Mucosa of descending colon (tissue), 3 donors: ENCODE measurements around the gene KCNE5. TPM values are rescaled to one million over a fixed set of nuclear protein-coding genes. Genes with fewer than 3 reads are reported as not detected.
"Not testable (repeated sequence)": the region's sequence is repeated elsewhere in the genome, so short reads cannot be mapped to it uniquely, and the experiment has no call there.

Source experiments
- ATAC-seq: fragments of 200-7000 bp; cut with Tn5 transposase; one replicate; pipeline ENCODE4 v1.9.1; 2020; ENCODE audit warnings: mild to moderate bottlenecking, moderate library complexity
- DNase-seq, 3 donors: peaks; one replicate each; pipeline ENCODE4 v3.0.0-alpha.2; 2020
- H3K36me3 ChIP-seq: fragments of 200-600 bp; one replicate; pipeline ENCODE4 v1.8.0; 2021; ENCODE audit warnings: low read depth, mild to moderate bottlenecking
- H3K4me1 ChIP-seq: fragments of 200-600 bp; one replicate; pipeline ENCODE4 v1.8.0; 2021; ENCODE audit warnings: low read depth, mild to moderate bottlenecking
- H3K4me3 ChIP-seq: fragments of 200-600 bp; one replicate; pipeline ENCODE4 v1.8.0; 2021; ENCODE audit warnings: mild to moderate bottlenecking
- H3K9me3 ChIP-seq: fragments of 200-600 bp; one replicate; pipeline ENCODE4 v1.8.0; 2021; ENCODE audit warnings: mild to moderate bottlenecking
- intact Hi-C, 2 donors: fragments of 100-400 bp; cut with DNase I in 1 of 2; cut with micrococcal nuclease in 1 of 2; formaldehyde crosslinking; loops; one replicate each; pipeline versions ENCODE4 v1.11.0 to v1.11.1; 2022; cut with DNase I, micrococcal nuclease
- total RNA-seq, 3 donors: library from RNA; stranded (reverse); fragmentation: NEBNext Ultra II Directional in 2 of 3; extraction: Animal tissue kit (Norgen Biotek cat#: 25700) in 2 of 3; gene quantifications; one replicate each; pipeline versions ENCODE4 v1.2.1 to v1.2.4, GENCODE V29; 2021 to 2023
- TF ChIP-seq, protein P1 (sequence below): fragments of 200-600 bp; IDR thresholded peaks from one replicate; pipeline ENCODE4 v1.8.0; 2022; ENCODE audit warnings: antibody characterized with exemption, mild to moderate bottlenecking
- donor health status: DM: no; HTN: no; CAD: no; lungs with moderate emphysema.
- donor health status: DM: no; HTN: no; CAD: no.
- donor health status: DM: no; HTN: yes; CAD: no.

Gene KCNE5
- total RNA-seq, 3 donors from 2014 or later, result not detected

DNA sequence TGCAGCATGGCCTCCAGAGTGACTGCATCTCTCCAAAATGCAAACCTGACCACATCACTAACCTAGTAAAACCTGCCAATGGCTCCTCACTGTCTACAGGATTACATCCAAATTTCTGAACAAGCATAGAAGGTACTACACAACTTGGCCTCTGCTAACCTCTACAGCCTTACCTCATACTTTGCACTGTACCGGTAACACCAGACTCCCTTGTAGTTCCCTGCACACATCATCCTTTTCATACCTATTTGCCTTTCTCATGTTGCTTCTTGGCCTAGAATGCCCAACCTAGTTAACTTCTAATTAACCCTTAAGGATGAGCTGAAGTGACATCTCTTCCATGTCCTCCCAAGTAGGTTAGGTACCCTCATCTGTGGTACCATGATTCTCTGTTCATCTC lies 33.4 kb upstream of the KCNE5 start:
- intact Hi-C loops, result no loop called here
- Histone ChIP-seq H3K4me3 (no peak overlapping the region), H3K9me3 (no peaks in the 10 kb centered on the region), H3K36me3 (no peaks in the 10 kb centered on the region), H3K4me1 (no peaks in the 10 kb centered on the region)
- no peak for DNase-seq
- ATAC-seq, result no peak
- TF ChIP-seq, protein P1, sequence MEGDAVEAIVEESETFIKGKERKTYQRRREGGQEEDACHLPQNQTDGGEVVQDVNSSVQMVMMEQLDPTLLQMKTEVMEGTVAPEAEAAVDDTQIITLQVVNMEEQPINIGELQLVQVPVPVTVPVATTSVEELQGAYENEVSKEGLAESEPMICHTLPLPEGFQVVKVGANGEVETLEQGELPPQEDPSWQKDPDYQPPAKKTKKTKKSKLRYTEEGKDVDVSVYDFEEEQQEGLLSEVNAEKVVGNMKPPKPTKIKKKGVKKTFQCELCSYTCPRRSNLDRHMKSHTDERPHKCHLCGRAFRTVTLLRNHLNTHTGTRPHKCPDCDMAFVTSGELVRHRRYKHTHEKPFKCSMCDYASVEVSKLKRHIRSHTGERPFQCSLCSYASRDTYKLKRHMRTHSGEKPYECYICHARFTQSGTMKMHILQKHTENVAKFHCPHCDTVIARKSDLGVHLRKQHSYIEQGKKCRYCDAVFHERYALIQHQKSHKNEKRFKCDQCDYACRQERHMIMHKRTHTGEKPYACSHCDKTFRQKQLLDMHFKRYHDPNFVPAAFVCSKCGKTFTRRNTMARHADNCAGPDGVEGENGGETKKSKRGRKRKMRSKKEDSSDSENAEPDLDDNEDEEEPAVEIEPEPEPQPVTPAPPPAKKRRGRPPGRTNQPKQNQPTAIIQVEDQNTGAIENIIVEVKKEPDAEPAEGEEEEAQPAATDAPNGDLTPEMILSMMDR, result no peak

DNA sequence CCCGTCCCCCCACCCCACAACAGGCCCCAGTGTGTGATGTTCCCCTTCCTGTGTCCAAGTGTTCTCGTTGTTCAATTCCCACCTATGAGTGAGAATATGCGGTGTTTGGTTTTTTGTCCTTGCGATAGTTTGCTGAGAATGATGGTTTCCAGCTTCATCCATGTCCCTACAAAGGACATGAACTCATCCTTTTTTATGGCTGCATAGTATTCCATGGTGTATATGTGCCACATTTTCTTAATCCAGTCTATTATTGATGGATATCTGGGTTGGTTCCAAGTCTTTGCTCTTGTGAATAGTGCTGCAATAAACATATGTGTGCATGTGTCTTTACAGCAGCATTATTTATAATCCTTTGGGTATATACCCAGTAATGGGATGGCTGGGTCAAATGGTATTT lies 32.4 kb upstream of the KCNE5 start:
- H3K9me3 ChIP-seq, H3K4me1 ChIP-seq, H3K36me3 ChIP-seq, ATAC-seq, H3K4me3 ChIP-seq, intact Hi-C loops, DNase-seq: not testable (repeated sequence)

DNA sequence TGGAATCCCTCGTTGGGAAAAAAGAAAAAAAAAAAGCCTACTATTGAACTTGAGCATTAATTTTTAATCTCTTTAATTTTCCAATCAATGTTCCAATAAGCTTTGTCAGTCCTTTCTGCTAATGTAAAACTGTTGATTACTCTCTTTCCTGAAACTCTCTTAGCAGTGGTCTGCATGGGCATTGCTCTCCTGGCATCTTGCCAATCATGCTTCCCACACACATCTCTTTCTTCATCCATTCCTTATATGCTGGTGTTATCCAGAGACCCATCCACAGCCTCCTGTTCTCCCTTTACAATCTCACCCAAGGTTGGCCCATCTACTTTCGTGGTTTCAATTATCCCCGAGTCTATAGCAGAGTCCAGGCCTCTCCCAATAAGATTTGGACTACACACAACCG lies 31.8 kb upstream of the KCNE5 start:
- no peaks in the 10 kb centered on the region for H3K9me3 ChIP-seq
- H3K4me3 ChIP-seq, result no peak overlapping the region
- H3K4me1 ChIP-seq, result no peaks in the 10 kb centered on the region
- intact Hi-C loops, result no loop called here
- ATAC-seq (no peak), DNase-seq (no peak)
- no peaks in the 10 kb centered on the region for H3K36me3 ChIP-seq
- TF ChIP-seq, protein P1, result no peak

DNA sequence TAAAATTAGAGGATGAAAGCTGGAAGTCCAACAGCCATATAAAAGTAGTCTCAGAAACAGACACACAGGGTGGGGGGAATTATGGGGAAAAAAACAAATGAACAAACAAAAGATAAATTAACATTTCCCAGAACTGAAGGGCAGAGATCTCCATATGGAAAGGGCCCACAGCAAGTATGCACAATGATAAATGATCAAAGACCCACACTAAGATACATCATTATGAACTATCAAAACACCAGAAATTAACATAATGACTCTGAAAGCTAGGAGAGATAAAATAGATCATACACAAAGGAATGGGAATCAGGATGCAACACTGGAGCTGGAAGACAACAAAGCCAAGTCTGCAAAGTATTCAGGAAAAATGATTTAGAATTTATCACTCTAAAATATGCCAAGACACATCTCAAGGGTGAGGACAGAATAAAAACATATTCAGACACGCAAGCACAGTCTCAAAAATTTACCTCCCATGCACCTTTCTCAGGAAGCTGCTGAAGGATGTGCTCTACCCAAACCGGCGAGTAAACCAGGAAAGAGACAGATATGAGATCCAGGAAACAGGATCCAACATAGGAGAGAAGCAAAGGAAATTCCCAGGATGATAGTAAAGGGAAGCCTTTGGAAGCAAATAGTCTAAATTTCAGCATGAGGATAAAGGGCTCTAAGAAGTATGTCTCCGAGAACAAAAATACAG lies 30.7 kb upstream of the KCNE5 start:
- DNase-seq, result no peak
- intact Hi-C loops, result no loop called here
- no peak for ATAC-seq
- Histone ChIP-seq H3K36me3 (no peaks in the 10 kb centered on the region), H3K4me1 (no peaks in the 10 kb centered on the region), H3K4me3 (no peak overlapping the region), H3K9me3 (no peaks in the 10 kb centered on the region)
- TF ChIP-seq, protein P1, result no peak

DNA sequence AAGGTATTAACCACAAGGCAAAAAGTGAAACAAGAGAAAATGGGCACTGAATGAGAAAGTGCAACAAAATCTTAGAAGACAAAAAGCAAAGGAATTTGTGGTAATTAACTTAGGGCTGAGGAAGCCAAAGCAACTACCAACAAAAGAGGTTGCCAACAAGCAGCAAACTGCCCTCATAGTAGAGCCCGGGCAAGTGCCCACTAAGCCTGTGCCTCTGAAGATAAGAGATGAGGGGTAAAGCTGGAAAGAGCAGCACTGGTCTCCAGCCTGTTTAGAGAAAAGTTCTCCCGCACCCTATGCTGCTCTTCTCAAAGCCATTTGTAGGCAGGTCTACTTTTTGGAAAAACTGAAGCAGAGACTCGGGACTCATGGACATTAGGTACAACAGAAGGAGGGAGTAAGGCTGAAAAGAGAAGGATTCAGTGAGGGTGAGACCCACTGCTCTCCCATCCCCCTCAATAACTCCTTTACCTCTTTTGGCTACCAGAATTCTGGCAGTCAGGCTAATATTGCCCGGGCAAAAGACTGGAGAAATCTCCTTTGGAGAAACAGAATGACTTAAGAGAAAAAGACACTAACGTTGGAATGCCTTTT lies 29.6 kb upstream of the KCNE5 start:
- TF ChIP-seq, protein P1, result no peak
- H3K36me3 ChIP-seq, result no peaks in the 10 kb centered on the region
- DNase-seq, result no peak
- no peak for ATAC-seq
- intact Hi-C loops, result no loop called here
- H3K9me3 ChIP-seq, result no peaks in the 10 kb centered on the region
- H3K4me1 ChIP-seq, result no peaks in the 10 kb centered on the region
- H3K4me3 ChIP-seq, result no peak overlapping the region

DNA sequence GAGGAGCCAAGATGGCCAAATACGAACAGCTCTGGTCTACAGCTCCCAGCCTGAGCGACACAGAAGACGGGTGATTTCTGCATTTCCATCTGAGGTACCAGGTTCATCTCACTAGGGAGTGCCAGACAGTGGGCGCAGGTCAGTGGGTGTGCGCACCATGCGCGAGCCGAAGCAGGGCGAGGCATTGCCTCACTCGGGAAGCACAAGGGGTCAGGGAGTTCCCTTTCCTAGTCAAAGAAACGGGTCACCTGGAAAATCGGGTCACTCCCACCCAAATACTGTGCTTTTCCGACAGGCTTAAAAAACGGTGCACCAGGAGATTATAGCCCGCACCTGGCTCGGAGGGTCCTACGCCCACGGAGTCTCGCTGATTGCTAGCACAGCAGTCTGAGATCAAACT lies 19.7 kb upstream of the KCNE5 start:
- intact Hi-C loops, H3K4me3 ChIP-seq, H3K4me1 ChIP-seq, H3K36me3 ChIP-seq, ATAC-seq, DNase-seq, H3K9me3 ChIP-seq: not testable (repeated sequence)
